Measurements from ENCODE around the gene ME3.

- TF ChIP-seq CTCF (optimal IDR thresholded peaks at IDR 0.05 in 1 of 3, IDR thresholded peaks at IDR 0.05 in 1 of 3, conservative IDR thresholded peaks at IDR 0.05 in 1 of 3; ENCODE audit: extremely low read depth in 1 of 3, insufficient read depth in 2 of 3, low read length in 3 of 3) = no peak
- TF ChIP-seq EZH2 (IDR thresholded peaks at IDR 0.05; ENCODE audit: low read length) = no peak
These were observed 102.4 kb downstream of the ME3 start for GRCh38 chr11:86570020-86570419.
